K562 (cell line): ENCODE measurements around the gene CTXN1. TPM values are rescaled to one million over a fixed set of nuclear protein-coding genes. Genes with fewer than 3 reads are reported as not detected.

Experiments
- FOXK1 ChIP-seq: sonication (generic); formaldehyde crosslinking; IDR thresholded peaks from 2 replicates; pipeline ENCODE4 v1.8.0; 2022; ENCODE audit warnings: missing genetic modification reagents, mild to moderate bottlenecking, borderline replicate concordance
- HDAC3 ChIP-seq: fragments of 450-650 bp; IDR thresholded peaks from 2 replicates; pipeline ENCODE4 v1.6.1; 2018; ENCODE audit warnings: borderline replicate concordance, mild to moderate bottlenecking, moderate library complexity; ENCODE audit not compliant: partially characterized antibody
- MTA3 ChIP-seq: fragments of 450-650 bp; formaldehyde crosslinking; IDR thresholded peaks from 2 replicates; pipeline ENCODE4 v1.6.1; 2017; ENCODE audit warnings: mild to moderate bottlenecking, borderline replicate concordance
- NCOA6 ChIP-seq: fragments of 450-650 bp; IDR thresholded peaks from 2 replicates; pipeline ENCODE4 v1.6.1; 2017; ENCODE audit warnings: mild to moderate bottlenecking
- NFIX ChIP-seq: fragments of 250-450 bp; sonication (Bioruptor Pico); IDR thresholded peaks from 2 replicates; pipeline ENCODE4 v1.4.0; 2020; ENCODE audit warnings: low read depth, mild to moderate bottlenecking, moderate library complexity
- PREB ChIP-seq: sonication (generic); formaldehyde crosslinking; IDR thresholded peaks from 2 replicates; pipeline ENCODE4 v1.8.1; 2023; ENCODE audit warnings: mild to moderate bottlenecking, missing genetic modification reagents
- ZBTB8A ChIP-seq: fragments of 450-650 bp; IDR thresholded peaks from 2 replicates; pipeline ENCODE4 v1.6.1; 2018; ENCODE audit warnings: mild to moderate bottlenecking, moderate library complexity; ENCODE audit not compliant: partially characterized antibody
- ZFX ChIP-seq: sonication (generic); formaldehyde crosslinking; IDR thresholded peaks from 2 replicates; pipeline ENCODE4 v1.8.0; 2022; ENCODE audit warnings: mild to moderate bottlenecking, missing genetic modification reagents, moderate library complexity
- ZMIZ1 ChIP-seq, 2 experiments: fragments of 150-350 bp in 1 of 2; IDR thresholded peaks; 2 replicates each; pipeline ENCODE4 v1.6.1; 2012 to 2016; ENCODE audit warnings: low read depth in 2 of 2, low read length in 2 of 2, mild to moderate bottlenecking in 1 of 2, moderate library complexity in 1 of 2
- ZNF408 ChIP-seq: fragments of 250-450 bp; sonication (Bioruptor Pico); IDR thresholded peaks from 2 replicates; pipeline ENCODE4 v1.4.0; 2020; ENCODE audit warnings: low read depth, mild to moderate bottlenecking, moderate library complexity
- ZNF644 ChIP-seq: fragments of 200-800 bp; sonication (Bioruptor generic); IDR thresholded peaks from 2 replicates; pipeline ENCODE4 v1.6.1; 2016; ENCODE audit warnings: low read depth, missing genetic modification characterization, missing compliant biosample characterization
- polyA plus RNA-seq, 8 experiments: library from polyadenylated mRNA; depleted of rRNA in 4 of 8; stranded (reverse) in 5 of 8; unstranded in 3 of 8; fragments of >200 nt; fragmentation: Nextera tagmentation in 2 of 8; fragmentation: Illumina TruSeq in 1 of 8; extraction: Ambion mirVana in 2 of 8; extraction: Trizol in 1 of 8; gene quantifications; 2 replicates each; pipeline versions ENCODE4 v1.2.1 to v1.2.3, GENCODE V29; 2011 to 2014; ENCODE audit warnings: inconsistent platforms in 1 of 8, missing spikeins in 1 of 8
- total RNA-seq, 7 experiments: library from RNA; depleted of rRNA in 6 of 7; stranded (reverse); fragments of >200 nt in 6 of 7; fragmentation: Illumina TruSeq in 2 of 7; extraction: Trizol in 2 of 7; gene quantifications; 2 replicates each; pipeline versions ENCODE4 v1.2.1 to v1.2.3, GENCODE V29; 2011 to 2021; ENCODE audit warnings: low replicate concordance in 1 of 7
- TF ChIP-seq, protein P1 (sequence below), 2 experiments: fragments of 450-650 bp in 1 of 2; sonication (generic) in 1 of 2; formaldehyde crosslinking in 1 of 2; IDR thresholded peaks; 2 replicates each; pipeline versions ENCODE4 v1.7.1 to v1.9.0; 2016 to 2022; ENCODE audit warnings: inconsistent platforms in 1 of 2, mild to moderate bottlenecking in 1 of 2, missing genetic modification reagents in 1 of 2

CTXN1 gene
- total and polyA plus RNA-seq, 9 of the 15 experiments (the other 6 are each of a cell fraction or from before 2014, with no cell fraction given): 0.15 to 37.4 (median 1.8) TPM; not detected in 2

DNA sequence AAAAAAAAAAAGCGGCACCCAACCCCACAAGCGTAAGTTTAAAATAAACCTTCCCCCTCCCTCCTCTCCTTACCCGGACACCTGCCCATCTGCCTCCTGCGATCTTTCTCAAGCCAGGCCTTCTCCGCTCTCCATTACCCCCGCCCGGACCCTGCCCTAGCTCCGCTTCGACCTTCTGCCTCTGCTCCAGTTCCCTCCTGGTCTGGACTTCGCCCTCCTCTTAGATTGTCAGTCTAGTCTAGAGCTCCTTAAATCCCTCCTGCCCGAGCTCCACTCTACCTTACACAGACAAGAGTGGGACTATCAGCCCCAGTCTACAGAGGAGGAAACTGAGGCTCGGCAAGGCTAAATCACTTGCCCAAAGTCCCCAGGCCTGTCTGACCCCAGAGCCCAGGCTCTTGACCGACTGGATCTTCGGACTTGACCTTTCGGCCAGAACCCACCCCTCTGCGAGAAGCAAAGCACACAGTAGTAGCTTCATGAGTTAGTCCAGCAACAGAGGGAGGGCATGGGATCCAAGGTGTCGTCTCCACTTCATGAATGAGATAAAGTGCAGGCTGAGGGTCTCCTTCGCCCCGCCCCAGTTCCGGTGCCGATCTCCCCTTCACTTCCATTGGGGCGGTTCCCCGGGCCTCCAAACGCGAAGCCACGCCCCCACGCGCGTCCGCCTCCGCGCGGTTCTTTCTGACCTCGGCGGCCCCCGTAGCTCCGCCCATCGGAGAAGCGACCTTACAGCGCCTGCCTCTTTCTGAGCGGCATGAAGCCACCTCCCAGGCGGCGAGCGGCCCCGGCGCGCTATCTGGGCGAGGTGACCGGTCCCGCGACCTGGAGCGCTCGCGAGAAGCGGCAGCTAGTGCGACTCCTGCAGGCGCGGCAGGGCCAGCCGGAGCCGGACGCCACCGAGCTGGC, 6.1 kb downstream of the CTXN1 start, which contains the start of gene SNAPC2 (continued):
- TF ChIP-seq, protein P1, sequence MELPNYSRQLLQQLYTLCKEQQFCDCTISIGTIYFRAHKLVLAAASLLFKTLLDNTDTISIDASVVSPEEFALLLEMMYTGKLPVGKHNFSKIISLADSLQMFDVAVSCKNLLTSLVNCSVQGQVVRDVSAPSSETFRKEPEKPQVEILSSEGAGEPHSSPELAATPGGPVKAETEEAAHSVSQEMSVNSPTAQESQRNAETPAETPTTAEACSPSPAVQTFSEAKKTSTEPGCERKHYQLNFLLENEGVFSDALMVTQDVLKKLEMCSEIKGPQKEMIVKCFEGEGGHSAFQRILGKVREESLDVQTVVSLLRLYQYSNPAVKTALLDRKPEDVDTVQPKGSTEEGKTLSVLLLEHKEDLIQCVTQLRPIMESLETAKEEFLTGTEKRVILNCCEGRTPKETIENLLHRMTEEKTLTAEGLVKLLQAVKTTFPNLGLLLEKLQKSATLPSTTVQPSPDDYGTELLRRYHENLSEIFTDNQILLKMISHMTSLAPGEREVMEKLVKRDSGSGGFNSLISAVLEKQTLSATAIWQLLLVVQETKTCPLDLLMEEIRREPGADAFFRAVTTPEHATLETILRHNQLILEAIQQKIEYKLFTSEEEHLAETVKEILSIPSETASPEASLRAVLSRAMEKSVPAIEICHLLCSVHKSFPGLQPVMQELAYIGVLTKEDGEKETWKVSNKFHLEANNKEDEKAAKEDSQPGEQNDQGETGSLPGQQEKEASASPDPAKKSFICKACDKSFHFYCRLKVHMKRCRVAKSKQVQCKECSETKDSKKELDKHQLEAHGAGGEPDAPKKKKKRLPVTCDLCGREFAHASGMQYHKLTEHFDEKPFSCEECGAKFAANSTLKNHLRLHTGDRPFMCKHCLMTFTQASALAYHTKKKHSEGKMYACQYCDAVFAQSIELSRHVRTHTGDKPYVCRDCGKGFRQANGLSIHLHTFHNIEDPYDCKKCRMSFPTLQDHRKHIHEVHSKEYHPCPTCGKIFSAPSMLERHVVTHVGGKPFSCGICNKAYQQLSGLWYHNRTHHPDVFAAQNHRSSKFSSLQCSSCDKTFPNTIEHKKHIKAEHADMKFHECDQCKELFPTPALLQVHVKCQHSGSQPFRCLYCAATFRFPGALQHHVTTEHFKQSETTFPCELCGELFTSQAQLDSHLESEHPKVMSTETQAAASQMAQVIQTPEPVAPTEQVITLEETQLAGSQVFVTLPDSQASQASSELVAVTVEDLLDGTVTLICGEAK (IDR thresholded peaks at IDR 0.05): 0 out of 2 replicates have a peak, but pooled peaks have one; percentile 39
- TF ChIP-seq, protein P1 (CRISPR knock-in tag; IDR thresholded peaks at IDR 0.05): no peak
- TF ChIP-seq HDAC3: no peak
- no peak for TF ChIP-seq ZNF408 (CRISPR knock-in tag)
- TF ChIP-seq FOXK1 (CRISPR knock-in tag): no peak
- peak; percentile 99 for TF ChIP-seq MTA3
- no peak for TF ChIP-seq NCOA6
- no peak for TF ChIP-seq NFIX
- no peak for TF ChIP-seq ZMIZ1 (IDR thresholded peaks at IDR 0.05; ENCODE audit: low read depth in 2 of 2, low read length in 2 of 2)
- no peak for TF ChIP-seq PREB (CRISPR knock-in tag)
- TF ChIP-seq ZBTB8A: no peak
- no peak for TF ChIP-seq ZNF644
- peak; percentile 37; the same call in 1 of the 2 replicates for TF ChIP-seq ZFX (CRISPR knock-in tag)
